NB4 (cell line): Measurements from ENCODE around the gene SLC25A26.

Source experiments
- DNase-seq: peaks from one replicate; pipeline ENCODE4 v3.0.0; 2010; ENCODE audit warnings: low read depth
- H3K4me3 ChIP-seq: one replicate; pipeline ENCODE4 v1.5.1; 2011; ENCODE audit warnings: mild to moderate bottlenecking, low read depth, low read length, moderate library complexity
- MYC ChIP-seq: IDR thresholded peaks from 2 replicates; pipeline ENCODE4 v1.6.1; 2011; ENCODE audit warnings: low read depth, low read length
- POLR2A ChIP-seq: IDR thresholded peaks from 2 replicates; pipeline ENCODE4 v1.6.1; 2011; ENCODE audit warnings: mild to moderate bottlenecking; ENCODE audit not compliant: insufficient read length; ENCODE audit errors: extremely low read depth
- TF ChIP-seq, protein P1 (sequence below): IDR thresholded peaks from one replicate; pipeline ENCODE4 v1.5.1; 2012; ENCODE audit warnings: low read depth, low read length
- TF ChIP-seq, protein P2 (sequence below): IDR thresholded peaks from 2 replicates; pipeline ENCODE4 v1.6.1; 2011; ENCODE audit warnings: low read depth, low read length

The SLC25A26 gene

DNA sequence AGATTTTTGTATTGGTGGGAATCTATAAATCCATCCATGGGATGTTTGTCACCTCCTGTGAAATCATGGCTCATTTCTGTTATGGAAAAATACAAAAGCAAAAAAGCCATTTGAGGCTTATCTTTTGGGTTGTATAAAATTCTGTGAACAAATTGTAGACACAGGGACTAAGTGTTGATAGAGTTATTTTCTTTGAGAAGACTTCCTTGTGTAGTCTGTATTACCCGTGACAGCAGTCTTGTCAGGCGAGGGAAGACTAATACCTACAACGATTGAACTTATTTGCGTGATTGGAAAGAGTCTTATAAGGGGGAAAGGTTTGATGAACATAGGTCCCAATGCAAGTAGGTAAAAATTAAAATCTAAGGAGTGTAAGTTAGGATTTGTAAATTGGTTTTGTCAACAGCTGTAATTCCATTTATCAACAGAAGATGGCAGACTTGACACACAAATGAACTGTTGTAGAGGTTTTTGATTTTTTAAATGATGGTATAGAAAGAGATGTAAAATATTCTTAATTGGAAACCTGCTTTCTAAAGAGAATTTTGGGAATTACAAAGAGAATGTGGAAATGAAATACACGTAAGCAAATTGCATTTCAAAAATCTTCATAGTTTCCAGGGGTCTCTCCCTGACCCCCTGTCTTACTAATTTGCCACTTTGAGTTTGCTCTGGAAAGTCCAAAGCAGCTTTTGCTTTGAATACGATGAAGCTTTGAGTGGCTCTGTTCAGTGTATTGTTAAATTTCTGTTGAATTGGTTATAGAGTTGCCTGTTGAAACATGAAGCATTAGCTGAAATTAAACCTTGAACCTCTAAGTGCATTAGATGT lies 33.2 kb downstream of the SLC25A26 start:
- peak; percentile 40 for DNase-seq
- no peak overlapping the region for H3K4me3 ChIP-seq
- TF ChIP-seq, protein P1, sequence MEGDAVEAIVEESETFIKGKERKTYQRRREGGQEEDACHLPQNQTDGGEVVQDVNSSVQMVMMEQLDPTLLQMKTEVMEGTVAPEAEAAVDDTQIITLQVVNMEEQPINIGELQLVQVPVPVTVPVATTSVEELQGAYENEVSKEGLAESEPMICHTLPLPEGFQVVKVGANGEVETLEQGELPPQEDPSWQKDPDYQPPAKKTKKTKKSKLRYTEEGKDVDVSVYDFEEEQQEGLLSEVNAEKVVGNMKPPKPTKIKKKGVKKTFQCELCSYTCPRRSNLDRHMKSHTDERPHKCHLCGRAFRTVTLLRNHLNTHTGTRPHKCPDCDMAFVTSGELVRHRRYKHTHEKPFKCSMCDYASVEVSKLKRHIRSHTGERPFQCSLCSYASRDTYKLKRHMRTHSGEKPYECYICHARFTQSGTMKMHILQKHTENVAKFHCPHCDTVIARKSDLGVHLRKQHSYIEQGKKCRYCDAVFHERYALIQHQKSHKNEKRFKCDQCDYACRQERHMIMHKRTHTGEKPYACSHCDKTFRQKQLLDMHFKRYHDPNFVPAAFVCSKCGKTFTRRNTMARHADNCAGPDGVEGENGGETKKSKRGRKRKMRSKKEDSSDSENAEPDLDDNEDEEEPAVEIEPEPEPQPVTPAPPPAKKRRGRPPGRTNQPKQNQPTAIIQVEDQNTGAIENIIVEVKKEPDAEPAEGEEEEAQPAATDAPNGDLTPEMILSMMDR, result no peak
- no peak for TF ChIP-seq MYC
- TF ChIP-seq, protein P2, sequence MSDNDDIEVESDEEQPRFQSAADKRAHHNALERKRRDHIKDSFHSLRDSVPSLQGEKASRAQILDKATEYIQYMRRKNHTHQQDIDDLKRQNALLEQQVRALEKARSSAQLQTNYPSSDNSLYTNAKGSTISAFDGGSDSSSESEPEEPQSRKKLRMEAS, result no peak

DNA sequence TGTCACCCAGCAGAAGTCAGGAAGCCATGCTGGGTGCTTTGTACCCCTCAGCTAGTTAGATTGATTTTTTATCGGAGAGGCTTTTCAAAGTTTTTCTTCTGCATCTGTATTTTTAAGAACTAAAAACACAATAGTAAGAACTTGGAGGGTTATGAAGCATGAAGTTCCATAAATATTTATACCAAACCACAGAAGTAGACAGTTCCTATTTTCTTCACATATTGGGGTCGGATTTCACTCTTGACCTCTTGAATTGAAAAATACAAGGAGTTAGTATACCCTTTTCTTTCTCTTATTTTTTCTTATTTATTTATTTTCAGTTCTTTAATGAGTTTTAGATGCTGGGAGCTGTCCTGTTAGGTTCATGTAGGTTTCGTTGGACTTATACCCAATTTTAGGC lies 35.1 kb downstream of the SLC25A26 start:
- no peak overlapping the region for H3K4me3 ChIP-seq
- TF ChIP-seq, protein P2, result no peak
- TF ChIP-seq MYC, result no peak
- TF ChIP-seq POLR2A, result no peak
- TF ChIP-seq, protein P1, result no peak
- DNase-seq, result no peak

DNA sequence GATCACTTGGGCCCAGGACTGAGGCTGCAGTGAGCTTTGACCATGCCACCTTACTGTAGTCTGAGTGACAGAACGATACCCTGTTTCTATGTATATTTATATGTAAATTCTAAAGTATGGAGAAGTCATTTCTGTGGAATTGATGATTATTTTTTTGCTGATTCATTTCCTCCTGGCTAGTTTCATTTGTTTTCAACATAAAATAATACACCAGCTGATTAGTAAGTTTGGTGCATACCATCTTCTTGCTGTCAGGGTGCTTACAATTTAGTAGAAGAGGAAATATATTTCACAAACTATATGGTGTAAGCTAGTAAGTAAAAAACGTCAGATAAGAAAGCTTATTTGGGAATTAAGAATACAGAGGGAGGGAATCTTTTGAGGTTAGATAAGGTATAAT lies 36.0 kb downstream of the SLC25A26 start:
- DNase-seq, result no peak
- no peak overlapping the region for H3K4me3 ChIP-seq

DNA sequence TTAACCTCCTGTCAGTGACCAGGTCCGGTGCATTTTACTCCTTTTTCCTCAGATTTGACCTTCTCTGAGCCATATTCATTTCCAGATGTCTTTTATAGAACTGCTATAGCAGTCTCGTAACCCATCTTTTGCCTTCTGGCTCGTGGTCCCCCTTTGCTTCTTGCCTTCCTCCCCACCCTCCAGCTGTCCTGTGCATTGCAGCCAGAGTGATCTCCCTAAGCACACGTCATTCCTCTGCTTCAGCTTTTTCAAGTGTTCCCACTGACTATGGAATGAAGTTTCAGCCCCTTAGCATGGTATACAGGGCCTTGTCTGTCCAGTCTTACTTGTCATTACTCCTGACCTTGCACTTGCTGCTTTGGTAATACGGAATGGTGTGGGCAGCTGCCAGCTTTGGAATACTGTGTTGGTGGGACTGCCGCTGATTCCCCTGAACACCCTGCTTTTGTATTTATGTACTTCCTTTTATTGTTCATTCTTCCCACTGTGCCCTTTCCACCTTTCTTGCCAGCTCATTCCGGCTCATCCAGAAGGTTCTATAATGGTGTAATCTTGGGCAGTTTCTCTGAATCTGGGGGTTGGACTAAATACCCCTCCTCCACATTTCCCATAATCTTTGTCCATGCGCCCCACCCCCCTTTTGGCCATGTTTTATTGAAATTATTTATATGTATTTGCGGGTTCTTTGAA lies 38.9 kb downstream of the SLC25A26 start:
- H3K4me3 ChIP-seq, result no peak overlapping the region
- DNase-seq, result no peak
- TF ChIP-seq MYC (no peak), POLR2A (no peak)
- TF ChIP-seq, protein P1, result no peak
- TF ChIP-seq, protein P2, result no peak

More for the DNA sequence above, 36.0 kb downstream of the SLC25A26 start:
- TF ChIP-seq, protein P1, result no peak
- TF ChIP-seq POLR2A (no peak), MYC (no peak)
- TF ChIP-seq, protein P2, result no peak

DNA sequence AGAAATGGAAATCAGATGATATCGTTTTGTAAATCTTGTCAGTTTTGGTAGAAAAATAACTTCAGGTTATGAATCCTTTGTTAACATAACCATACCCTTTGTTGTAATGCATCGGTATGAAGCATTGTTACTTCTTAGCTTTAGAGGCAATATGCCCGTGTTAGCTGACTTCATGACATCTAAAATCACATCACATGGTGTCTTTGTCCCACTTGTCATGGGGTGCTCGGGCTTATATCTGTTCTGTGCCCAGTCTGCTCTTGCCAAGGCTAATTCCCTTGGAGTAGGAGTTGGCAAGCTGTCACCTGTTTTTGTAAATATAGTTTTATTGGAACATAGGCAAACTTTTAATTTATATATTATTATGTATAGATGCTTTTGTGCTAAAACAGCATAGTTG lies 39.6 kb downstream of the SLC25A26 start:
- TF ChIP-seq POLR2A (no peak), MYC (no peak)
- TF ChIP-seq, protein P2, result no peak
- TF ChIP-seq, protein P1, result no peak
- no peak for DNase-seq
- H3K4me3 ChIP-seq, result no peak overlapping the region
